SW480 (cell line): ENCODE measurements around the gene PCNX1.
"Not testable (repeated sequence)": the region's sequence is repeated elsewhere in the genome, so short reads cannot be mapped to it uniquely, and the experiment has no call there.

ENCODE experiments used
- DNase-seq: peaks from one replicate; pipeline ENCODE4 v3.0.0-alpha.2; 2016; ENCODE audit warnings: low spot score

PCNX1 gene

DNA sequence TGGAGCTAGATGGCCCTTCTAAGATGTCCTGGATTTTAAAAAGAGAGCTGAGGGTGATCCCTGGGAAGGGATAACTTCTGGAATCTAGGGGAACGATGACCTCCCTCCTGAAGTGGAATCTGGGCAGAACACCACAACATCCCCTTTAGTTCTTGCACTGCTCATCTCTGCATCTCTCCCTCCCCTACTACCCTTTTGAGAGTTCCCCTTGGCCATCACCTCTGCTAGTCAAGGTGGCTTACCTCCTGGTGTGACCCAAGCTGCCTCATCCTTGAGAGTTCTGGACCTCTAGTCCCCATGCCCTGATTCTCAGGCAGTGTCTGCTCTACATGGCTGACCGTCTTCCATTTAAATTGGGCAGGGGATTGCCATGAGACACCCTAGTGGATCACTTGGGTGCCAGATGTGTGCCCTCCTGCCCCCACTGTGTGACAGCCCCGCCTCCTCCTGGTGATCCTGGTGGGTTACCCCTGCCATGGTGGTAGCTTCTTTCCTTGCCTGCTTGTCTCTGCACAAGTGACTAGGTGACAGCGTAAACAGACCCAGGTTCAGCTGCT, 216.4 kb downstream of the PCNX1 start:
- no peak for DNase-seq

DNA sequence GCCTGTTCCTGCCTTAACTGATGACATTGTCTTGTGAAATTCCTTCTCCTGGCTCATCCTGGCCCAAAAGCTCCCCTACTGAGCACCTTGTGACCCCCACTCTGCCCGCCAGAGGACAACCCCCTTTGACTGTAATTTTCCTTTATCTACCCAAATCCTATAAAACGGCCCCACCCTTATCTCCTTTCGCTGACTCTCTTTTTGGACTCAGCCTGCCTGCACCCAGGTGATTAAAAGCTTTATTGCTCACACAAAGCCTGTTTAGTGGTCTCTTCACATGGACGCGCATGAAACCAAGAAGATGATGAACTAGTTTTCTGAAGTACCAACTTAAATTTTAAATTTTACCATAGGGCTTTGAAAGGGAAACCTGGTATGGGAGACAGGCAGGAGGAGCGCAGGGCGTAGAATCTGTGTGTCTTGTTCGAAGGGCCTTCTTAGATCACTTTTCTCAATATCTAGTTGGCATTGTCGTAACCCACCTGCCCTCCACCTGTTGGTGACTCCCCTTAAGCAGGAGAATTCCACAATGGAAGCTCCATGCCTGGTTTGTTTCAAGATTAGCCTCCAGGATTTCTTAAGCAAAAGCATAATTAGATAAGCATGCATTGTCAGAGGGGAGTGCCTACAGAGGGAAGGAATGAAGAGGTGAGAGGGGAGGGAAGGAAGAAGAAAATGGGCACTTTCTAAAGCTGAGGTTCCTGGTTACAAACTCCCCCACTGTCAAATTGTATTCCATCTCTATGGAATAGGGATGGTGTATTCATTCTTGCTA, 222.6 kb downstream of the PCNX1 start:
- DNase-seq, result not testable (repeated sequence)

DNA sequence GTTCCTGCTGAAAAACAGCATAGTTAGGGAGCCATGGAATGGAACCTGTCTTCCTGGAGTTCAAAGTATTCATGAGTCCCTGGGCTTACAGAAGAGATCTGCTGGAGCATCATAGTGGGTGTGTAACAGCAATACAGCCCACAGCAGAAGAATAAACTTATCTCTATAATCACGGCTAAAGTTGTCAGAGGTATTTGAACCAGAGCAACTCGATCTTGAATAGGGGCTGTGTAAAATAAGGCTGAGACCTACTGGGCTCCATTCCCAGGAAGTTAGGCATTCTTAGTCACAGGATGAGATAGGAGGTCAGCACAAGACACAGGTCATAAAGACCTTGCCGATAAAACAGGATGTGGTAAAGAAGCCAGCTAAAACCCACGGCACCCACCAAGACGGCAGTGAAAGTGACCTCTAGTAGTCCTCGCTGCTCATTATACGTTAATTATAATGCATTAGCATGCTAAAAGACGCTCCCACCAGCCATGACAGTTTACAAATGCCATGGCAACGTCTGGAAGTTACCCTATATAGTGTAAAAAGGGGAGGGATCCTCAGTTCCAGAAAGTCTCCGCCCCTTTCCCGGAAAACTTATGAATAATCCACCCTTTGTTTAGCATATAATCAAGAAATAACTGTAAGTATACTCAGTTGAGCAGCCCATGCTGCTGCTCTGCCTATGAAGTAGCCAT, 223.4 kb downstream of the PCNX1 start:
- DNase-seq, result peak; percentile 51

DNA sequence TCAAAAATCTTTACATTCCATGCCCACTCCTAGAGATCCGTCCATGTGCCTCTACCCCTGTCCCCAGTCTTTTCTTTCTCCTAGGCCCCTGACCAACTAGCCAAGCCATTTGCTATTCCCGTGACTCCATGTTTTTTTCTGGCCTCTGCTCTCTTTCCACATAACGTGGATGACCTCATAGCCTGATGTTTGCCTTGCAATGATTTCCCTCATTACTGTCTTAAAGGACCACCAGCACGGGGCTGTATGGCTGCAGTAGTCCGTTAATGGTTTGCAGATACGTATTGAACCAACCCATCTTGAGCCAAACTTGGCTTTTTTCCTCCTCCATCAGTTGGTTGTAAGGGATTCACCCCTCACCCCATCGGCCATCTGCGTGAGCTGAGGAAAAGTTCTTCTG, 226.0 kb downstream of the PCNX1 start:
- no peak for DNase-seq

DNA sequence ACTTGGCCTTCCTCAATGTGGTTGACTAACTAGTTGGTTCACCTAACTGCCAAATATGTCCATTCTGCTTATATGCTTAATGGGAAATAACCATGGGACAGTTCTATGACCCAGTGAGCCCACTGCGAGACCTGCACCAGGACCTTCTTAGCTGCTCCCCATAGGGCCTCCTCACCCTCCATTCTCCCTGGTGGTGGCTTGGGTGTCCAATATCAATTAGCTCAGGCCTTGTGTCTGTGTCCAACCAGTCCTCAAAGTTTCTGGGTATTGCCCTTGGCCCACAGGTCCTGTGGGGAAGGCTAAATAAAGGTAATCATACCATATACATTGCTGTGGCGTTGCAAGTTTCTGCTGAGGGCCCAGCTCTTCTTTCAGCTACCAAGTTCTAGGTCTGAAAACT, 228.2 kb downstream of the PCNX1 start:
- no peak for DNase-seq

DNA sequence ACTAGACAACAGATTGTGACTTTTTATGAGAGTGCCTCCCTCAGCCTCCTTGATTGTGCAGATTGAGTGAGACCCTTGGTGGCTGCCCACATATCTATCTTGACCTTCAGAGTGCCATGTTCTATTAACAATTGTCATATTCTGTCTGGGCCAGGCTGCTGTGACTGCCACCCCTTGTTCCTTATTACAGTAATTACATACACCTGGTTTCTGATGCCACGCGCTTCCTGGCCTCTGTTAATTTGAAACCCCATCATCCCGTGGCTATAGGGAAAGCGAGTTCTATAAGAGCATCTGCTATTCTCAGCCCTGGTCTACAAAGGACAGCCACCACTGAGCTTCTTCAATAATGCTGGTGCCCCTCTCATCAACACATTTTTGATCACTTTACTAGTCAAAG, 228.7 kb downstream of the PCNX1 start:
- no peak for DNase-seq

DNA sequence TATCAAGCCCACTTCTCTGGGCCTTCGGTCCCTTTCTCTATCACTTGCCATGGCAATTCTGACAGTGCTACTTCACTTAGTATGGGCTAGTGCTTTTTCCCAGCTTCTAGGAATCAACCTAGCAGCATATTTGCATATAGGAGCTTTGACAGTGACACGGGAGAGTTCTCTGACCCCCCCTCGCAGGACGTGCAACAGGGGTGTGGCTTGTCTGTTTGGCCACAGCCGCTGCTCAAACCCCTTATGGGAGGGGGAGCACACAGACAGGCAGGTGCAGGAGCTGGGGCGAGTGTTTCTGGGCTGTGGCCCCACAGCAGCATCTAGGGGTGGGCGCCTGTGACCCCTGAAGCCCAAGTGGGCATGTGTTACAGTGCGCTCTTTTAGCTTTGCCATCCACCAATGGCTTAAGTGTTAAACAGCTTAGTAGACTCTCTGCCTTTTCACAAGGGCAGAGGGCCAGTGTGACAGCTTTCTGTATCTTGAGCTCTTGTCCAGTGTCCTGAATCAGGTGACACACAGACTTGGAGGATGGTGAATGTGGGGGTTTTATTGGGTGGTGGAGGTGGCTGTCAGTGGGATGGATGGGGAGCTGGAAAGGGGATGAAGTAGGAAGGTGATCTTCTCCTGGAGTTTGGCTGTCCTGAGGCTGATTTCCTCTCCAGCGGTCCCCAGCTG, 229.3 kb downstream of the PCNX1 start:
- no peak for DNase-seq

DNA sequence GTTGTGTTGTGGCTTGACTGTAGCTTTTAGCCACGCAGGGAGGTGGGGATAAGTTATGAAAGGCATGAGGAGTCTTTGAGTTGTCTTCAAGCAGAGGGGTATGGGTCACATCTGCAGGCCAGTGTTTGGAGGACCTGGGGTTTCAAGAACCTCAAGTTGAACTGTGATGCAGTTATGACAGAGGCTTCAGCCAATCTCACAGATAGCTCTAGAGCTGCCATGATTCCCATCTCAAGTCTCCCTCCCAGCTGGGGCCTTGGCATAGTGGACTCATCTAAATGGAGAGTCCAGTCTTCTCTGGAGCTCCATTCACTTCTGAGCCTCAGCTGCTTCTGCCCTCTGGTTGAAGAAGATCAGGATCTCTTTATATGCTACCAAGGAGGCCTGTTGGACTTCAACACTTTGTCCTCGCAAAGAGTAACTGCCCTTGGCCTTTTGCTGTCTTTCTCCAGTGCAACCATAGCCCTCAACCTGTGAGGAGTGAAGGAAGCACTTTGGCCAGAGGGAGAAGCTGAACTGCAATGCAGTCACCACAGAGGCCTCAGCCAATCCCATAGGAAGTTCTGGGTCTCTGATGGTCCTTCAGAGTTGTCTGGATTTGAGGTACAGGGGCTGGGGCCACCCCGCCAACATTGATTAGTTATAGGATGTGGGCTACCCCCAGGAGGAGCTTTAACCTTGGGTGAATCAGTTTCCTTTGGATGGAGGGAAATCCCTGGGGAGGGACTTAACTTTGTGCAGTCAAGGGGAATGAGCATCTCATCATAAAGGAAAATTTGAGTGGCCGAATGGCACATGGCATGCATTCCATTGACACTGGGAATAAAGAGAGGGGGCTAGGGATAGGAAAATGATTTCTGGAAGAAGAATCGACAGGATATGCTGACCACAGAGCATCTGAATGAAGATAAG, 230.5 kb downstream of the PCNX1 start:
- DNase-seq, result no peak

DNA sequence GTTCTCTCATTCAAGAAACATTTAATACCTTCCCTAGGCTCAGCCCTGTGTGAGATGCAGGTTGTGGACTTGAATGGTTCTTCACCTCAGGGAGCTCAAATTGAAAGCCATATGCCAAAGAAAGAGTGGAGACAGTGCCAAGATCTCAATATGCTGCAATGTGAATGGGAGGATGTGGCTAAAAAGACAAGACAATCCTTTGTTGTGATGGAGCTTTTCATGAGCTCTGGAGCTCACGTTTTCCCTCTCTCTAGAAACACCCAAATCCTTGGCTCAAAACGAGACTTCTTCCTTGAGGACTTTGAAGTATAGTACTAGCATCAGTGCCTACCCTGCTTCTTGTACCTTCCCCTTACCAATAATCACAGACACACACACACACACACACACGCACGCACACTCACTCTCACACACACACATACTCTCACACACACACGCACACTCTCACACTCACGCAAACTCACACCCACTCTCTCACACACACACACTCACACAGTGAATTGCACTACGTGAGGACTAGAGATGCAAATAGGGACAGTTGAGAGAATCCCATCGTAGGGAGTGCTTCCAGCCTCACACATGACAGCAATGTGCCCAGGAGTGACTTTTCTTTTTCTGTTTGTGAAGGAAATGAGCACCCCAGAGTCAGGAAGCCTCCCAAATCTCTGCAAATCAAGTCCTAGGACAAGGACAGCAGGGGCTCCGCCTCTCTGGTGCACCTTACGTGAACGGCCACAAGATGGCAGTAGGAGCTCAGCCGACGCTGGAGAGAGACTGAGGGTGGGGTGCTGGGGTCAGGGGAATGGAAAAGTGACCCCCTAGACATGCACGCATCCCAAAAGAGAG, 231.4 kb downstream of the PCNX1 start:
- peak; percentile 31 for DNase-seq

DNA sequence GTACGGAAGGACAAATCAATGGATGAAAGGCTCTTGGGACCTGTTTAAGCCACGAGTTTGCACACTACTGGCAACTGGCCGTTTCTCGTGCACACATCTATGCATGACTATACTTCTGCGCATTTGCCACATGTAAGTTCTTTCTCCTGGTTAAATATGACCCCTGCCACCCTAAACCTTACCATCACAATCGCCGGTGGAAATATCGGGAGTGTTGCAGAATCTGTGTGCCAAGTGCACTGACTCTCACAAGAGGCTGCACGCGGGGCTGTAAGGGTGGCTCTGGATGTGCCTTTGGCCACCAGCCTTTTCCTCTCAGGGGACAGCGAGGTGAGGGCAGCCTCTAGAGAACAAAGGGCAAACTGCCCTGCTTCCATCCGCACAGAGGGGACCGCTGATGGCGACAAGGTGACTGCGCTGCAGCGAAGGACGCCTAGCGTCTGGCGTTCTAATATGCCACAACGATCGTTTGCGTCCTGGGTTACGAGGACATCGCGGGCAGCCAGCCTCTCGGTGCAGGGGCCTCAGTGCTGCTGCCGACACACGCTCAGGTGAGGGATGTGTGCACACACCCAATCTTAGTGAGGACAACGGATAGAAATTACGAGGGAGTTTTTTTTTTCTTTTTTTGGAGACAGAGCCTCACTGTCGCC, 232.2 kb downstream of the PCNX1 start:
- DNase-seq, result no peak

DNA sequence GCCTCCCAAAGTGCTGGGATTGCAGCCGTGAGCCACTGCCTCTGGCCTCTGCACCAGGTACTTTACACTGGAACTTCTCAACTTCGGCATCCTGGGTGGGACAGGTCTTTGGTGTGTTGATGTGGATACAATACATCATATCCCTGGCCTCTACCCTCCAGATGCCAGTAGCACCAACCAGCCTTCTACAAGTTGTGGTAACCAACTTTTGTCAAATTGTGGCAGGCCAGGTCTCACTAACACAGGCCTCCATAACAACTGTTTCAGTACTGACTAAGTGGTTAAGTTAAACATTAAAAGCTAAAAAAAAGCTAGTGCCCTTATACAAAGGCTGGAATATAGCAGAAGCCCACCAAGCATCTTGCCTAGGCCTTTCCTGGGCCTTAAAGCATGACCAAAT, 232.9 kb downstream of the PCNX1 start:
- no peak for DNase-seq

DNA sequence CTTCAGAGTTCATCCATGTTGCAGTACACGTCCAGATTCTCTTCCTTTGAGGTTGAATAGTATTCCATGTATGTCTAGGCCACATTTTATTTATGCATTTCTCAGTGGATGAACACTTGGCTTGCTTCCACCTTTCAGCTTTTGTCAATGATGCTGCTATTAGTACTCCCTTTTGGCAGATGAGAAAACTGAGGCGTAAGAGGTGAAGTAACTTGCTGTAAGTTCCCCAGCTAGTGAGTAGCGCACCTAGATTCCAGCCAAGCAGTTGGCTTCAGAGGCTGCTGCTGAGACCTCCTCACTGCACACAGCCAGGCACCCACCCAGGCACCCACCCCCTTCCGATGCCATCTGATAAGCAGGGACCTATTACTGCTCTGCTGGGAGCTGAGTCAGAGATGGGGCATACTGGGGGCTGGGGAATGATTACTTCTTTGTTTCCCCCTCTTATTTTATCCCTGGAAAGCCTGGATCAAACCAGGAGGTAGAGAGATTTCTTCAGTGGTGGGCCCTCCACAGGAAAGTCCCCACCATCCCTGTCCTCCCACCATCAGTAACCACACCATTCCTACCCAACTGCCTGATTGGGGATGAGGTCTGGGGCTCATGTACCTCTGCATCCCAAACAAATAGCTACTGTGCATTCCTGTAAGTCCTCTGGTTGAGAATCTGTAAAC, 234.6 kb downstream of the PCNX1 start:
- DNase-seq, result no peak

DNA sequence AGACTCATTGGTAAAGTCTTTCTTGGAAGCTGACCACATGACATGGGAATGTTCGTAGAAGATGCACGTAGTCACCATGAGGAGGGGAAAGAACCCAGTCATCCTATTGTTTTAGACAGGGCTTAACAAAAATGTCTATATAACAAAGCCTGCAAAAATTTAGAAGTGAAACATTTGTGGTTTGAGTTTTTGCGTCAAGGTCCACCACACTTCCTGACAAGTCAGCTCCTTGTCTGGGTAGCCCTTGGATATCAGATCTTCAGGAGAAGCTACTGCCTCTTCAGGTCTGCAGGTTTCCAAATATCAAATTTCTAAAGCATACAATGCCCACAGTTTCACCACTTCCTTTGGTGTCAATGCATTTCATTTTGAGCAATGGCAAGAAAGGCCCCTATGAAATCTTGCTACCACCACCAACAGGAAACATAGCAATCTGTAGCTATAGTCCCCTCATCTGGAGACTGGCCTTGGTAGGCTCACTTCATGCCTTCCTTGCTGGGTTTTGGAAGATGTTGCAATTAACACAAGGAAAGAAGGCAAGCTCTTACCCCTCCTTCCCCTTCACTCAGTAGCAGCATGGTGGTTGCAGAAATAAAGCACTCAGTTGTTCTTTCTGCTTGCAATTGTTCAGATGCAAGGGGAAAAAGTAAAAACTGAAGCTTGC, 235.2 kb downstream of the PCNX1 start:
- no peak for DNase-seq

DNA sequence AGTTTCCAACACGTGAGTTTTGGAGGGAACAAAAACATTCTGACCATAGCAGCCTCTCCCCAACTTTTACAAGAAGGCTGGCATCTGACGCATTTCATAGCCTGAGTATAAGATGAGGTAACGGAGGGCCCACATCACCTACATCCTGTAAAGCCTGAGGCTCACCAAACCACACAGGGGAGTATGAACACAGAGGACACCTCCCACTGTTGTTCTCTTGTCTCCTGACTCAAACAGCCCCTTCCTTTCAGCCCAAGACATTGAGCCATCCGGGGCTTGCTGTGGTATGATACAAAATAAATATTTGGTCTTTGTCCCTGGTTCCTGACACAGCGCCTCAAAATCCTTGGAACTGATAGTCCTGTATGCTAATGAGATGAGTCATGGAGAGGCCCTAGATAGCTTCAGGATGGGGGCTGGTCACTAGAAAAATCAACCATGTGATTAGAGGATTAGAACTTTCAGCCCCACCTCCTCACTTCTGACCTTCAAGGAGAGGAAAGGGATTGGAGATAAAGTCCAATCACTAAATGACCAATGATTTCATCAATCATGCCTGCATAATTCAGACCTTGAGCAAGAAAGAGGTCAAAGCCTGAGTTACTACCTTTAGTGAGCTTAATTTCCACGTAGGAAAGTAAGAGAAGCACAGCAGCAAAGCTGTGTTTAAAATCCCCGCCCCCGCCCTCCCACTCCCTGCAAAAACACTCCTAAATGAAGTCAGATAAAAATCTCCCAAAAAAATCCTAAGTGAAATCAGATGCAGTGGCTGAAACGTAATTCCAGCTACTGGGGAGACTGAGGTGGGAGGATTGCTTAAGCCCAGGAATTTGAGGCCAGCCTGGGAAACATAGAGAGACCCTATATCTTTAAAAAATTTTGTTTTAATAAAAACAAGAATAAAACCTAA, 236.4 kb downstream of the PCNX1 start:
- peak; percentile 56 for DNase-seq

DNA sequence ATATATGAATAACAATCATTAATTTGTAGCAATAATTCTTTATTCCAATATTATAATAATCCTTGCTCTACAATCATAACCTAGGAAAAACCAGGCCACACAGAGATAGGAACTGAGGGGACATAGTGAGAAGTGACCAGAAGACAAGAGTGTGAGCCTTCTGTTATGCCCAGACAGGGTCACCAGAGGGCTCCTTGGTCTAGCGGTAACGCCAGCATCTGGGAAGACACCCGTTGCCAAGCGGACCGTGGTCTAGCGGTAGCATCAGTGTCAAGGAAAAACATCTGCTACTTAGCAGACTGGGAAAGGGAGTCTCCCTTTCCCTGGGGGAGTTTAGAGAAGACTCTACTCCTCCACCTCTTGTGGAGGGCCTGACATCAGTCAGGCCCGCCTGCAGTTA, 240.1 kb downstream of the PCNX1 start:
- DNase-seq, result not testable (repeated sequence)

DNA sequence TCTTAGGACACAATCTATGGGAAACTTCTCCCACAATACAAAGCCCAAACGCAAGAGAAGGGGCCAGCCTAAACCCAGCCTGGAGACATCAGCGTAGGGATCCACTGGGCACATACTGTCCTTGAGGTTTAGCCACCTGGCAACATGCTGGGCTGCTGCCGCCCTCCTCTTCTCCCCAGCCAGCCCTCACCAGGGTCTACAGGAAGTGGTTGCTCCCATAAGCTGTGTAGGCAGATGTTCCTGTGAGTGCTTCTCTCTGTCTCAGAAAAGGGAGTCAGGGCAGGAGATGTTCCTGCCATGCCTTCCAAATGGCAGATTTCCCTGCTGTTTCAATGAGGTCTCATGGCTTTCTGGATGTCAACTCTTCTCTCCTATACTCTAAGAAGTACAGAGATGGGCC, 241.4 kb downstream of the PCNX1 start:
- DNase-seq, result no peak

DNA sequence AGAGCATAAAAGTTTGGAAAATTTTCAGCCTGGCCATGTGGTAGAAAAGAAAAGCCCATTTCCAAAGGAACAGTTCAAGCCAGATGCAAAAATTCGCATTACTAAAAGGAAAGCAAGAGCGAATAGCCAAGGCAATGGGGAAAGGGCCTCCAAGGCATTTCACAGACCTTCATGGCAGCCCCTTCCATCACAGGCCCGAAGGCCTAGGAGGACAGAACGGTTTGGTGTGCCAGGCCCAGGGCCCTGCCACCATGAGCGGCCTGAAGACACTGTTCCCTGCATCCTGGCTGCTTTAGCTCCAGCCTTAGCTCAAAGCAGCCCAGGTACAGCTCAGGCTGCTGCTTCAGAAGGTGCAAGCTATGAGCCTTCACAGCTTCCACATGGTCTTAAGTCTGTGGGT, 243.5 kb downstream of the PCNX1 start:
- no peak for DNase-seq

DNA sequence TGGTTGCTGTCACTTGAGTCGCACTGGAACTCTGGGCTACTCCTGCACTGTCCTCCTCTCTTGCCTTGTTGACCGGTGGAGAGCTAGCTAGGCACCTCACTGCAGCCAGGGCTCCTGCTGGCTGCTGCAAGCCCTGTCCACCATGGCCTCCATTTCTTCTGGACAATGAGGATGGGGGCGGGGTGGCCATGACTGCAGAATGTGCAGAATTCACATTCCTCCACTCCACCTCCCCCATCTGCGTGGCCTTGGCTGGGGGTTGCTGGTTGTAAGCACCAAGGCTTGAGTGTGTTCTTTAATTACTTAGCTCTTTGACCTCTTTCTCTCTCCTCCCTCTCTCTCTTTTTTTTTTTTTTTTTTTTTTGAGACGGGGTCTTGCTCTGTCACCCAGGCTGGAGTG, 248.5 kb downstream of the PCNX1 start:
- no peak for DNase-seq
